Esophagus squamous epithelium (tissue), 4 donors: ENCODE data around the gene SRP19.

Source experiments
- POLR2A ChIP-seq, 4 donors: fragments of 450-650 bp; IDR thresholded peaks; one replicate each; pipeline ENCODE4 v1.6.1; 2017; ENCODE audit warnings: antibody characterized with exemption in 4 of 4, mild to moderate bottlenecking in 4 of 4, moderate library complexity in 3 of 4
- TF ChIP-seq, protein P1 (sequence below), 6 experiments: fragments of 450-650 bp in 4 of 6; fragments of 200-600 bp in 2 of 6; sonication (generic) in 2 of 6; IDR thresholded peaks; one replicate each; pipeline ENCODE4 v1.5.1; 2016 to 2019; ENCODE audit warnings: antibody characterized with exemption in 6 of 6, mild to moderate bottlenecking in 4 of 6, moderate library complexity in 4 of 6

DNA sequence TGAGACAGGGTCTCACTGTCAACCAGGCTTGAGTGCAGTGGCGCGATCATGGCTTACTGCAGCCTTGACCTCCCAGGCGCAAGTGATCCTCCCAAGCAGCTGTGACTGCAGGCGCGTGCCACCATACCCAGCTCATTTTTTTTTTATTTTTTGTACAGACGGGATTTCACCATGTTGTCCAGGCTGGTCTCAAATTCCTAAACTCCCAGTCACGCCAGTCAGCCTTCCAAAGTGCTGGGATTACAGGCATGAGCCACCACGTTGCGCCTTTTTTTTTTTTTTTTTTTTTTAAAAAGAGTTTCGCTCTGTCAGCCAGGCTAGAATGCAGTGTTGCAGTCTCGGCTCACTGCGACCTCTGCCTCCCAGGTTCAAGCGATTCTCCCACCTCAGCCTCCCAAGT is 27.1 kb upstream of the SRP19 start:
- TF ChIP-seq, protein P1, sequence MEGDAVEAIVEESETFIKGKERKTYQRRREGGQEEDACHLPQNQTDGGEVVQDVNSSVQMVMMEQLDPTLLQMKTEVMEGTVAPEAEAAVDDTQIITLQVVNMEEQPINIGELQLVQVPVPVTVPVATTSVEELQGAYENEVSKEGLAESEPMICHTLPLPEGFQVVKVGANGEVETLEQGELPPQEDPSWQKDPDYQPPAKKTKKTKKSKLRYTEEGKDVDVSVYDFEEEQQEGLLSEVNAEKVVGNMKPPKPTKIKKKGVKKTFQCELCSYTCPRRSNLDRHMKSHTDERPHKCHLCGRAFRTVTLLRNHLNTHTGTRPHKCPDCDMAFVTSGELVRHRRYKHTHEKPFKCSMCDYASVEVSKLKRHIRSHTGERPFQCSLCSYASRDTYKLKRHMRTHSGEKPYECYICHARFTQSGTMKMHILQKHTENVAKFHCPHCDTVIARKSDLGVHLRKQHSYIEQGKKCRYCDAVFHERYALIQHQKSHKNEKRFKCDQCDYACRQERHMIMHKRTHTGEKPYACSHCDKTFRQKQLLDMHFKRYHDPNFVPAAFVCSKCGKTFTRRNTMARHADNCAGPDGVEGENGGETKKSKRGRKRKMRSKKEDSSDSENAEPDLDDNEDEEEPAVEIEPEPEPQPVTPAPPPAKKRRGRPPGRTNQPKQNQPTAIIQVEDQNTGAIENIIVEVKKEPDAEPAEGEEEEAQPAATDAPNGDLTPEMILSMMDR (IDR thresholded peaks at IDR 0.05), result no peak
- no peak for TF ChIP-seq POLR2A (IDR thresholded peaks at IDR 0.05)
